MV-4-11 (cell line): ENCODE results near the gene CT55.
A peak's percentile ranks its signal among the peaks of the same experiment; 100 is the strongest.
"Not testable (repeated sequence)": the region's sequence is repeated elsewhere in the genome, so short reads cannot be mapped to it uniquely, and the experiment has no call there.

Source experiments
- DNase-seq: peaks from one replicate; lab custom pipeline; 2025; lab: John Stamatoyannopoulos, UW

The CT55 gene, protein sequence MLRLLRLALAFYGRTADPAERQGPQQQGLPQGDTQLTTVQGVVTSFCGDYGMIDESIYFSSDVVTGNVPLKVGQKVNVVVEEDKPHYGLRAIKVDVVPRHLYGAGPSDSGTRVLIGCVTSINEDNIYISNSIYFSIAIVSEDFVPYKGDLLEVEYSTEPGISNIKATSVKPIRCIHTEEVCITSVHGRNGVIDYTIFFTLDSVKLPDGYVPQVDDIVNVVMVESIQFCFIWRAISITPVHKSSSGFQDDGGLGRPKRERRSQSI

DNA sequence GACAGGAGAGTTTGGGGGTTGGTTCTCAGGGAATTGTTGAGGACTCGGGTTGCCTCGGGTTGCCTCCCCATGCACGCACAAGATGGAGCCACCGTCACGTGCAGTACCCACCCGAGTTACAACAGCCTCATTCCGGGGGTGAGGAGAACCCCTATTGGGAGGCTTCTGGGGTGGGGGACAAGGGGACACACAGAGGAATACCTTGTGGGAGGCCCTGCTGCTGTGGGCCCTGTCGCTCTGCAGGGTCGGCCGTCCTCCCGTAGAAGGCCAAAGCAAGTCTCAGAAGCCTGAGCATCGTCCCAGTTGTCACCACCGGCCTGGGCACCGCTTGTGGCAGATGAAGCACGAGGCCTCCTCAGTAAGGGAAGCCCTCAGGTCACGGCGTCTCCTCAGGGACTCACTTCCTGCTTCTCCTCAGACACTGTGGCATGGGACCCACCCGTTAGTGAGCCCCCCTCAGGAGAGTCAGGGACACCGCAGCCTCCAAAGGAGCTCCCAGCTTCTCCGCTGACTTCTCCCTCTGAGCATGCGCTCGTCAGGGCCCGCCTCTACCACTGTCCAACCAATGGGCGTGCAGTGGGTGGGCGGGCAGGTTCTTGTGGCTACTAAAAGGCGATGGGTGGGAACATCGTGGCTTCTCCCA lies at the start of gene CT55:
Gene CT55 (minus strand): TSS at position 522 of the 643 bp plus-strand sequence. CDS start 227 bp downstream, at position 295.
- DNase-seq: no peak

DNA sequence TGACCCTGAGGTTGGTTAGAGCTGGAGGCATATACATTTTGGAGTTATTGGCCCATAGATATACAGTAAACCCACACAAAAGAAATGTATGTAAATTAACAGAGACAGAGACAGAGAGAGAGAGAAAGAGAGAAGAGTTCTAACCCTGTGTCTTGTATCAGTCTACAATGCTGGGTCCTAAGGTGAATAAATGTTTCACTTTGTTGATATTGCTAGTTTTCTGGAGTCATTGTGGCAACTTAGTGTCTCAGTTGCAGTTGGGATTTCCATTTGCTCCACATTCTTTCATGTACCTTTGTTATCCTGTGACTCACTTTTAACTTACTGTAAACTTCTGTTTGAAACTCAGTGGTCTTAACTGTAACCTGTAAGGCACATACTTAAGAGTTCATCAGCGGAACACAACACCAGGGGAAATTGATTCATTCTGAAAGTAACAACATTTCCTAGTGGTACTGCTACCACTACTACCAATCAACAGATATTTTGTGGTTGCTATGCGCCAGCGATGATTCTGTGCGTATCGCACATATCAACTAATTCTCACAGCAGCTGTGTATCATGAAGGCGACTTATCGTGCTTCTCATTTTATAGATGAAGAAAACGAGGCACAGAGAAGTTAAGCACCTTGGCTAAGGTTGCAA lies 42.1 kb upstream of the CT55 start:
- DNase-seq: no peak

DNA sequence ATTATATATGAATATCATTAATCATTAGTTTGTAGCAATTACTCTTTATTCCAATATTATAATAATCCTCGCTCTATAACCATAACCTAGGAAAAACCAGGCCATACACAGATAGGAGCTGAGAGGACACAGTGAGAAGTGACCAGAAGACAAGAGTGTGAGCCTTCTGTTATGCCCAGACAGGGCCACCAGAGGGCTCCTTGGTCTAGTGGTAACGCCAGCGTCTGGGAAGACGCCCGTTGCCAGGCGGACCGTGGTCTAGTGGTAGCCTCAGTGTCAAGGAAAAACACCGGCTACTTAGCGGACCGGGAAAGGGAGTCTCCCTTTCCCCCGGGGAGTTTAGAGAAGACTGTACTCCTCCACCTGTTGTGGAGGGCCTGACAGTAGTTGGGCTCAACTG lies 35.2 kb upstream of the CT55 start:
- not testable (repeated sequence) for DNase-seq

DNA sequence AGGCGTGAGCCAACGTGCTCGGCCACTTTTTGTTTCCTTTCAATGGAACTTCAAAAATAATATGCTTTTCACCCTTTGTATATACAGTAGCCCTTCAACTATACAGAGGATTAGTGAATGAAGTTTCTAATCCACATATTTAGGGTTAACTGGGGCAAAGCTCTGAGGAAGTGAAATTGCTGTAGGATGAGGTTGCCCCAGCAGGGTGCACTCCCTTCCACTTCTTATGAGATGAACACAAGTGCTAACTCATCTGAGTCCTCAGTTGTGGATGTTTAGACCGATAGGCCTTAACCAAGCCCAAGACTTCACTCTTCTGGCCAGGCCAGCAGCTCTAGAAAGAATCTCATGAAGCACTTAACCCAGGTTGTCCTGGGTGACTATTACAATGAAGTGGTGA lies 29.1 kb upstream of the CT55 start:
- peak; percentile 90 for DNase-seq

DNA sequence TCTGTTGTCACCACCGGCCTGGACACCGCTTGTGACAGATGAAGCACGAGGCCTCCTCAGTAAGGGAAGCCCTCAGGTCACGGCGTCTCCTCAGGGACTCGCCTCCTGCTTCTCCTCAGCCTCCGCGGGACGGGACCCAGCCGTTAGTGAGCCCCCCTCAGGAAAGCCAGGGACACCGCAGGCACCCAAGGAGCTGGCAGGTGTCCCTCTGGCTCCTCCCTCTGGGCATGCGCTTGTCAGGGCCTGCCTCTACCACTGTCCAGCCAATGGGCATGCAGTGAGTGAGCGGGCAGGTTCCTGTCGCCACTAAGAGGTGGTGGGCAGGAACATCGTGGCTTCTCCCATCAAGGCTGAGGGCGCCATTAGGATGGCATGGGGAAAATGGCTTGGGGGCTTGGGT lies 23.5 kb upstream of the CT55 start:
- no peak for DNase-seq

DNA sequence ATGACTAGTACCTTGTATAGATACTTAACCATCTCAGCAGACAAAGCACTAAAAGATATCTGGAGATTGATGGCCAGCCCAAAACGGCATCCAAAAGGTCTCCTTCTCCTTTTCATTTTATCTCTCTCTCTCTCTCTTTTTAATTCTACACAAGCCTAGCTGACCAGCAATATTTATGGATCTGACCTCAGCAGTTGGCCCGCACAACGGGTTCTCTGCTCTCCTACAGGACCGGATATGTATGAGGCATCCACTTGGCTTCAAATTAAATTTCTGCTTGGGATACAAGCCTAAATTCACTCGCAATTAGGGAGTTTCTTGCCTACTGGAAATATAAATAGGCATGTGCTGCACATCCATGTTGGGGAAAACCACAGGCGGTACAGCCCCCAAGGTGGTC lies 22.5 kb upstream of the CT55 start:
- no peak for DNase-seq

DNA sequence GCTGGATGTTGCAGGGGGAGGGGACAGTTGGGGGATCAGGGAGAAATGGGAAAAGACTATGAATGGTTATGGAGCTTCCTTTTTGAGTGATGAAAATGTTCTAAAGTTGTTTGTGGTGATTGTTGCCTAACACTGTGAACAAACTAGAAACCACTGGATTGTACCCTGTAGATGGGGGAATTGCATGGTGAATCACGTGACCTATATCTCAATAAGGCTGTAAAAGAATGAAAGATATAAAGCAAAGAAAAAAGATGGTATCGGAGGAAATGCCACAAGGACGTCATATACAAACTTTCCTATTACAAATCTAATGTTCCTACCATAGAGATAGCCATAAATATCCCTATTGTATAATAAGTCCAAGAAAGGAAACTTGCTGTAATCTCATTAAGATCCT lies 20.6 kb upstream of the CT55 start:
- peak; percentile 44 for DNase-seq

DNA sequence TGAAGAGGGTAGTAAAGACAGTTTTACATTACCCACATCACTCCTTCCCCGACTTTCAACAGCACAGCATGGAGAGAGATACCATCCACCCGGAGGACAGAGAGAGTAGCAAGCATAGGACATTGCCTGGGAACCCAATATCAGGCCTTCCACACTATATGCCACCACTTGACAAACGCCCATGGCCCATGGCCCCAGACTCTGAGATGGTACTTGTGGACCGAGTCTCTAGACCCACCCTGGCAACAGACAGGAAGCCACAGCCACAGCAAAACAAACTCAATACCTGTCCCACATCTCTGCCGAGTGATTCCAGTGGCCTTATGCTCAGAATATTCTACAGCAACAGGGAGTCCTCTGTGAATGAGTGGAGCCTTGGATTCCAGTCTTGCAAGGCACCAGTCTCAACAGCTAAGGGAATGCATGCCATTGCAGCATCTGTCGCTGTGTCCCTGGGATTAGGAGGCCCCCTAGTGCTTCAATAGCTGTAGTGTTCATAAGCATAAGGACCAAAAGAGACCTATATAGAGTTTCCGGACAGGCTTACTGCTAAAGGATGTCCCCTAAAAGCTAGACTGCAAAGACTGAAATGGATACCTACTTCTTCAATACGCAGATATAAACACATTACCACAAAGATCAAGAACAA lies 14.7 kb upstream of the CT55 start:
- peak; percentile 41 for DNase-seq

DNA sequence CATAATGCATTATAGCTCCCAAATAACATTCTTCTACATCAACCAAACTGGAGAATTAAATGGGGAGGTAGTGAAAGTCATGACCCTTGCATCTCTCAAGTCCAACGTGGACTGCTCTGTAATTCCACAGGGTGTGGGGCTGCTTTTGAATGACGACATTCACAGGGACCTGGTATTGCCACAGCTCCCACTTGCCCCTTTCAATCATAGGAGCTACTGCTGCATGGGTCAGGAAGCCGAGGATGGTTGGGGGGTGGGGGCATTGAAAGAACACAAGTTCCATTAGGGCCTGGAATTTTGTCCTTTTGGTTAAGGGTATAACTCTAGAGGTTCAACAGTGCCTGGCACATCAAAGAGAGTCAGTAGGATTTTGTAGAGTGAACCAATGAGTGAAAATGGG lies 7.4 kb upstream of the CT55 start:
- no peak for DNase-seq

DNA sequence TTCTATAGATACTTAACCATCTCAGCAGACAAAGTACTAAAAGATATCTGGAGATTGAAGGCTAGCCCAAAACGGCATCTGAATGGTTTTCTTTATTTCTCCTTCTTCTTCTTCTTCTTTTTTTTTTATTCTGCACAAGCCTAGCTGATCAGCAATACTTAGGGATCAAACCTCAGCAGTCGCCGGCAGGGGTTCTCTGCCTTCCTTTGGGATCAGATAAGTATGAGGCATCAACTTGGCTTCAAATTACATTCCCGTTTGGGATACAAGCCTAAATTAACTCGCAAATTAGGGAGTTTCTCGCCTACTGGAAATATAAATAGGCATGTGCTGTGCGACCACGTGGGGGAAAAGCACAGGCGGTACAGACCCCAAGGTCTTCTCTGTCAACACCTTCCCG lies 730 bp downstream of the CT55 start:
- DNase-seq: no peak

DNA sequence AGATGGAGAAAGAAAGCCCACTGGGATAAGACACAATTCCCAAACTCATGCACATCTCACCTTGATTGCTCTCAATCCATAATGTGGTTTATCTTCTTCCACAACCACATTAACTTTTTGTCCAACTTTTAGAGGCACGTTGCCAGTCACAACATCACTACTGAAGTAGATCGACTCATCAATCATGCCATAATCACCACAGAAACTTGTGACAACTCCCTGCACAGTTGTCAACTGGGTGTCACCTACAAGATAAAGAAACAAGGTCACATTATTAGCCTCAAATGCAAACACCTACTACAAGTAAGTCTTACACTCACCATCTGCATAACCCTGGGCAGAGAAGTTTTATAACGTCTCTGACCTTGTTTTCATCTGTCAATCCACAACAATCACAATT lies 1.7 kb downstream of the CT55 start:
- not testable (repeated sequence) for DNase-seq

DNA sequence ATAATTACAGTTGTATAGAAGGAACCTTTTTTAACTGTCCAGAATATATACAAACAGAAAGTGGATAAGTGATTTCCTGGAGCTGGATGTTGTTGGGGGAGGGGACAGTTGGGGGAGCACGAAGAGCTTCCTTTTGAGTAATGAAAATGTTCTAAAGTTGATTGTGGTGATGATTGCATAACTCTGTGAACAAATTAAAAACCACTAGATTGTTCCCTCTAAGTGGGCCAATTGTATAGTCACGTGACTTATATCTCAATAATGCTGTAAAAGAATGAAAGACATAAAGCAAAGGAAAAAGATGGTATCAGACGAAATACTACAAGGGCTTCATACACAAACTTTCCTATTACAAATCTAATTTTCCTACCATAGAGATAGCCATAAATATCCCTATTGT lies 2.7 kb downstream of the CT55 start:
- peak; percentile 62 for DNase-seq

DNA sequence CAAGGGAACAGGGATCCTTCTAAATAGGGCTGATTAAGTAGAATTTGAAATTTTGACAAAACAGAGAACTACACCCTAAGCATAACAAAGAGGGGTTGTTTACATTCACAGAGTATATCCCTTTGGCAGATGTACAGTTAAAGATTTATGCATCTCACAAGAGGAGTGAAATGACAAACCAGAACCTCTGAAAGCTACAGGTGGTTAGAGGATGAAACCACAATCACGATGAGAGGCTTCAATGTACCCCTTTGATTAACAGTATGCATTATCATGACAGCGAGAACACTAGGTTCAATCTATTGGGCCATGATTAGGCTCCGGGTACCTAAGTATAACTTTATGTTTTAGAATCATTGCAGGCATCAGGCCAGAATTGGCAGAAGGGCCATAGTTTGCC lies 16.5 kb downstream of the CT55 start:
- not testable (repeated sequence) for DNase-seq

DNA sequence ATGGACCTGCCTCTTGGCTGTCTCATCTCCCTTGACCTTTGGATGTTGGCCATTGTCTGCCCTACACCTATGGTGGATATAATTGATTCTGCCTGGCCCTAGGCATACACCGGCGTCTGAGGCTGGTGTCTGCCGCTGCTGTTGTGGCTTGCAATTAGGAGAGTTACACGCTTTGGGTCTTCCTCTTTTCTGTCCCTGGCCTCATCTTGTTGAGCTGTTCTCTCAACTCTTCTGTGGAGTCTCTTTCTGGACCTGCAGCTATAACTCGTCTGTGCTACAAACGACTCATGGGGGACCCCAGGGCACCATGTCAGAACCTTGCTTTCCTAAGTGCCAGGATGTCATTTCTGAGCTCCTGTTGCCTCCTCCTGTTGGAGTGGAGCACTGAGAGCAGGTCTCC lies 45.1 kb downstream of the CT55 start:
- DNase-seq: not testable (repeated sequence)

DNA sequence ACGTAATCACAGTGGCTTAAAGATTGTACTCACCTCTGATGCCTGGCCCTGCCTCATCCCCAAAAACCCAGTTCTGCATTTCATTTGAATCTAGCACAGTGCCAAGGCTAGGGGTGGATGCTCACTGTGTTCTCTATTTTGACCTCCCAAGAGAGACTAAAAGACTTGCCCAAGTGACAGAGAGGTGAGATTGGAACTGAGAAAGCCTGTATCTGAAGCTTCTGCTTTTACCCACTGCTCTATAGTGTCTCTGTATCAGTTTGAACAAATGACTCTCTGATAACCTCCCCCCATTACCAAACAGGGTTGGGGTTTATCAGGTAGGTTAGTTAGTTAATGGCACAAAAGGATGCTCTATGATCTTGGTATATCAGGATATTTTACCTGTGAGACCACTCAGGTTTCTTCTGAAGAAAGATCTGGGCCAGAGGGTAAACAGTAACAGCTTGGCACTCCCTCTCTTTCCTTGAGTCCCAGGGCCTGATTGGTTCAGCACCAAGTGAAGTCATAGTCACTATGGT lies 51.1 kb downstream of the CT55 start, which contains the start of gene ETDB:
Gene ETDB (minus strand): TSS at position 471 of the 521 bp plus-strand sequence. CDS start 1,265 bp downstream, outside the sequence.
- not testable (repeated sequence) for DNase-seq

DNA sequence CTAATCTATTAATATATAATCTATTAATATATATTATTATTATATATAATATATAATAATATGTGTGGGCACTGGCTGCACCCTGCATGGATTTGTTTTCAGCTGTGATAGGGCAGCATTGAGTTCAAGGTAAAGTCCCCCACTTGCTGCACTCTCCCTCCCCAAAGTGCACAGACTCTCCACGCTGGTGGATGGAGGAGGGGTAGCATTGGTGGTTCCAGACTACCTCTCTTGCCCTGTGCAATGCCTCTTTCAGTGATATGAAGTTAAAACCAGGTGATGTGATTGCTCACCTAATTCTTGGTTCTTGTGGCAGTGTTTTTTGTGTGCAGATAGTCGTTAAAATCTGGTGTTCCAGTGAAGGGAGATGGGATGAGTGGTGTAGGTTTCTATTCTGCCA lies 55.1 kb downstream of the CT55 start:
- DNase-seq: not testable (repeated sequence)

DNA sequence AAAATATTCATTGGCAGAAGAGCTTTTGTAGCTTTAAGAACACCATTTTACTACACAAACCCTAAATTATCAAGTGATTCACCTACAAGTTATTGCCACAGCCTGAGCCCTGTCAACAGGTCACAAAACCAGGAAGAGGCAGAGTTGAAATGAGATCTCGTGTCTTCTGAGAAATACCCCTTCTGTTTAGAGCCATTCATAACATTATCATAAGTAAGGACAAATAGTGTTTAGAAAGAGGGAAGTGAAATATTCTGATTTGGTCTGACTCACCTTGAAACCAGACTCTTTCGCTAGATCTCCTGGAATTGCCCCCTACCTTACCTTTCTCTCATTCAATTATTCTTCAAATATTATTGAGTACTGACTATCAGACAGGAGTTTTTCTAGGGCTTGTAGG lies 56.8 kb downstream of the CT55 start:
- peak; percentile 15 for DNase-seq

DNA sequence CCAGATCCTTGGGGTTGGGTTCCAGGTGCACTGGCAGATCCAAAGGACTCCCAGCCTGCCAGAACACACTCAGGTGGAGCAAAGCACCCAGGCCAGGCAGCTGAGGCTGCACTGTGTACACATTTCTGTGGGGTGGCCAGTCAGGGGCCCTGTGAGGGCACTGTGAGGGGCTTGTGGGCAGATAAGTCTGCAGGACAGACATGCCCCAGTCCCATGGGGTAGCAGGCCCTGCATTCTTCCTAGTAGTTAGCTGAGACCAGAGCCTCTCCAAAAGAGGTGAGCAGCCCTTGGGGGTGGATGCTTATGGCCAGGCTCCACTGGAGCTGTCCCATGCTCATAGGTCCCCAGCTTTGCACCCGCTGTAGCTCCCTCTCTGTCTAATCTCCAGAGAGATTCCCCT lies 58.5 kb downstream of the CT55 start:
- no peak for DNase-seq

DNA sequence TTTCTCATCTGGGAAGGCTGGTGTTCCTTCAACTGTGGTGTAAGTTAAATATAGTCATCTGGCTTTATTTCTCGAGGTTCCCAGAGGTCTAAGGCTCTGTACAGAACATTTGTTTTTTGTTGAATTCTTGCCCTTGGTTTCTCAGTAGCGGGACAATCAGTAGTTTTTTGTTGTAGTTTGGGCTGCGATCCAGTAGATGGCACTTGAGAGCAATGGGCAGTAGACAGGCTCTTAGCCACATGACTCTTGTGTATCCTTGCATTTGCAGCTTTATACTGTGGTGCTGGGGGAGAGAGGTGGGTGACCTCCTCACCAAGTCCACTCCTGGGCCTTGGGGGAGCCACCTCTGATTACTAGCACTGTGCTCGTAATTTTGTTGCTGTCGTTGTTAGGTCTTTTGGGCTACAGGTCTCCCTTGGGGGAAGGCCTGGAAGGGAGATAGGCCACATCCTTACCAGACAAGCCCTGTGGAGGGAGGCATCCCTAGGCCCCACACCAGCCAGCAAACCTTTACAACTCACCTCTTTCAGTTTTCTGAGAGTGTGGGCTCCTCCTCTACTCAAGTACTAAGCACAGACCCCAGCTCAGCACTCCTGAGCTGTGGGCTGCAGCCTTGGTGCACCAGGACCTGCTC lies 59.0 kb downstream of the CT55 start:
- DNase-seq: peak; percentile 1

DNA sequence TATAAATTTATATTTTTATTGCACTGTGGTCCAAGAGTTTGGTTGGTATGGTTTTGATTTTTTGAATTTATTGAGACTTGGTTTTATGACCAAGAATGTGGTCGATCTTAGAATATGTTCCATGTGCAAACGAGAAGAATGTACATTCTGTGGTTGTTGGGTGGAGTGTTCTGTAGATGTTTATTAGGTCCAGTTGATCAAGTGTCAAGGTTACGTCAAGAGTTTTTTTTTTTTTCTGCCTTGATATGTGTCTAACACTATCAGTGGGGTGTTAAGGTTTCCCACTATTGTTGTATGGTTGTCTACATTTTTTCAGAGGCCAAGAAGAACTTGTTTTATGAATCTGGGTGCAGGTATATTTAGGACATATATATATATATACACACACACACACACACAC lies 61.6 kb downstream of the CT55 start:
- no peak for DNase-seq
